H1 (cell line): ENCODE measurements around the gene GATAD2B. TPM values are rescaled to one million over a fixed set of nuclear protein-coding genes. Genes with fewer than 3 reads are reported as not detected.
"Not testable (repeated sequence)": the region's sequence is repeated elsewhere in the genome, so short reads cannot be mapped to it uniquely, and the experiment has no call there.

ENCODE experiments used
- CTCF ChIA-PET: fragments of 300-600 bp; sonication (Branson Sonifier 250); formaldehyde crosslinking; loops from one replicate; lab custom pipeline; 2021; ENCODE audit not compliant: partially characterized antibody; lab: Charles Lee
- POLR2A ChIA-PET: fragments of 300-600 bp; sonication (Branson Sonifier 250); formaldehyde crosslinking; loops from one replicate; lab custom pipeline; 2021; ENCODE audit warnings: inconsistent platforms; ENCODE audit not compliant: partially characterized antibody; lab: Charles Lee
- DNase-seq, 2 experiments: peaks; one replicate each; pipeline versions ENCODE4 v3.0.0 to v3.0.0-alpha.2; 2010 to 2022; ENCODE audit warnings: low spot score in 2 of 2, low read depth in 1 of 2, mixed read lengths in 1 of 2
- FAIRE-seq: peaks from 2 replicates; lab custom pipeline; 2011; peaks lifted over from hg19 to GRCh38; lab: Jason Lieb, UNC
- H2AFZ ChIP-seq: 2 replicates; pipeline ENCODE4 v1.8.1; 2012; ENCODE audit warnings: low read length, inconsistent platforms
- H2AK5ac ChIP-seq: 2 replicates; pipeline ENCODE4 v1.6.1; 2013; ENCODE audit warnings: low read depth, low read length
- H2BK120ac ChIP-seq: replicated peaks from 2 replicates; pipeline ENCODE3; 2013; ENCODE audit warnings: low read depth, low read length, inconsistent platforms
- H2BK12ac ChIP-seq: 2 replicates; pipeline ENCODE4 v1.6.1; 2013; ENCODE audit warnings: low read depth, low read length
- H2BK15ac ChIP-seq: 2 replicates; pipeline ENCODE4 v1.6.1; 2013; ENCODE audit warnings: low read length
- H2BK20ac ChIP-seq: 2 replicates; pipeline ENCODE4 v1.6.1; 2013; ENCODE audit warnings: low read length
- H2BK5ac ChIP-seq: 2 replicates; pipeline ENCODE4 v1.6.1; 2013; ENCODE audit warnings: low read depth, low read length
- H3K14ac ChIP-seq: 2 replicates; pipeline ENCODE4 v1.6.1; 2013; ENCODE audit warnings: inconsistent platforms; ENCODE audit not compliant: insufficient read length
- H3K18ac ChIP-seq: 2 replicates; pipeline ENCODE4 v1.6.1; 2013; ENCODE audit warnings: low read length; ENCODE audit errors: extremely low read depth
- H3K23ac ChIP-seq: 2 replicates; pipeline ENCODE4 v1.6.1; 2013; ENCODE audit warnings: inconsistent platforms; ENCODE audit not compliant: insufficient read length
- H3K23me2 ChIP-seq: 2 replicates; pipeline ENCODE4 v1.6.1; 2013; ENCODE audit warnings: low read depth, low read length
- H3K27ac ChIP-seq: 2 replicates; pipeline ENCODE4 v1.6.1; 2011; ENCODE audit warnings: low read depth, low read length, inconsistent platforms
- H3K27me3 ChIP-seq, 4 experiments: replicated peaks in 1 of 4; 1 replicate in 1 of 4; 2 replicates in 3 of 4; pipeline versions ENCODE4 v1.6.1 to v1.8.1; 2011 to 2013; ENCODE audit warnings: low read length in 3 of 4, mild to moderate bottlenecking in 3 of 4, inconsistent platforms in 2 of 4, mixed read lengths in 2 of 4, moderate library complexity in 1 of 4; ENCODE audit not compliant: control insufficient read depth in 3 of 4, insufficient read depth in 3 of 4; ENCODE audit errors: extremely low read depth in 1 of 4
- H3K36me3 ChIP-seq, 4 experiments: 2 replicates each; pipeline versions ENCODE4 v1.6.1 to v1.8.1; 2011 to 2013; ENCODE audit warnings: mild to moderate bottlenecking in 4 of 4, low read length in 3 of 4, moderate library complexity in 2 of 4, control low read depth in 1 of 4, inconsistent platforms in 1 of 4; ENCODE audit not compliant: insufficient read depth in 4 of 4, control insufficient read depth in 2 of 4
- H3K4ac ChIP-seq: replicated peaks from 2 replicates; pipeline ENCODE3; 2013; ENCODE audit warnings: low read length, low read depth, mixed read lengths, inconsistent platforms; ENCODE audit not compliant: insufficient read length
- H3K4me1 ChIP-seq, 4 experiments: replicated peaks in 1 of 4; 1 replicate in 1 of 4; 2 replicates in 3 of 4; pipeline versions ENCODE4 v1.6.1 to v1.8.1; 2011 to 2013; ENCODE audit warnings: low read length in 3 of 4, inconsistent platforms in 2 of 4, mixed read lengths in 1 of 4; ENCODE audit not compliant: insufficient read depth in 4 of 4, control insufficient read depth in 3 of 4
- H3K4me2 ChIP-seq, 2 experiments: 2 replicates each; pipeline versions ENCODE4 v1.6.1 to v1.8.1; 2011 to 2013; ENCODE audit warnings: low read depth in 2 of 2, low read length in 2 of 2, control low read depth in 1 of 2, inconsistent platforms in 1 of 2, mild to moderate bottlenecking in 1 of 2; ENCODE audit not compliant: insufficient read depth in 1 of 2
- H3K4me3 ChIP-seq, 4 experiments: fragments of 200-600, 300-600 bp in 1 of 4; sonication (generic), shearing (Covaris generic), sonication (Bioruptor Twin) in 1 of 4; 2 replicates each; pipeline versions ENCODE4 v1.5.1 to v1.8.1; 2011 to 2016; ENCODE audit warnings: low read length in 4 of 4, low read depth in 3 of 4, control low read depth in 2 of 4, inconsistent platforms in 2 of 4, mild to moderate bottlenecking in 2 of 4, mixed read lengths in 1 of 4, moderate library complexity in 1 of 4; ENCODE audit not compliant: insufficient read depth in 2 of 4; ENCODE audit errors: extremely low read depth in 1 of 4
- H3K56ac ChIP-seq: replicated peaks from 2 replicates; pipeline ENCODE3; 2013; ENCODE audit warnings: low read depth, mild to moderate bottlenecking, mixed read lengths, low read length, inconsistent platforms; ENCODE audit not compliant: insufficient read length
- H3K79me1 ChIP-seq: 2 replicates; pipeline ENCODE4 v1.6.1; 2013; ENCODE audit warnings: low read depth, low read length, control low read depth
- H3K79me2 ChIP-seq, 2 experiments: 2 replicates each; pipeline versions ENCODE4 v1.6.1 to v1.8.1; 2012 to 2013; ENCODE audit warnings: low read length in 2 of 2, mild to moderate bottlenecking in 2 of 2, inconsistent platforms in 1 of 2; ENCODE audit not compliant: insufficient read depth in 2 of 2, control insufficient read depth in 1 of 2
- H3K9ac ChIP-seq, 4 experiments: replicated peaks in 1 of 4; 1 replicate in 1 of 4; 2 replicates in 3 of 4; pipeline versions ENCODE4 v1.6.1 to v1.8.1; 2011 to 2013; ENCODE audit warnings: low read depth in 3 of 4, low read length in 3 of 4, control low read depth in 2 of 4, mild to moderate bottlenecking in 2 of 4, moderate library complexity in 2 of 4, inconsistent platforms in 1 of 4; ENCODE audit errors: extremely low read depth in 1 of 4
- H3K9me3 ChIP-seq, 2 experiments: 2 replicates each; pipeline versions ENCODE4 v1.6.1 to v1.8.1; 2012 to 2013; ENCODE audit warnings: mild to moderate bottlenecking in 2 of 2, moderate library complexity in 2 of 2, control low read depth in 1 of 2, inconsistent platforms in 1 of 2, low read depth in 1 of 2, low read length in 1 of 2, mixed read lengths in 1 of 2; ENCODE audit not compliant: insufficient read depth in 2 of 2
- H4K20me1 ChIP-seq, 2 experiments: replicated peaks in 1 of 2; 2 replicates each; pipeline versions ENCODE3 to v1.8.1; 2011 to 2013; ENCODE audit warnings: inconsistent platforms in 2 of 2, low read length in 2 of 2, mild to moderate bottlenecking in 1 of 2; ENCODE audit not compliant: insufficient read depth in 2 of 2, control insufficient read depth in 1 of 2
- H4K5ac ChIP-seq: 2 replicates; pipeline ENCODE4 v1.6.1; 2013; ENCODE audit warnings: low read length, low read depth, mixed read lengths, inconsistent platforms; ENCODE audit not compliant: insufficient read length
- H4K8ac ChIP-seq: 2 replicates; pipeline ENCODE4 v1.8.0; 2013; ENCODE audit warnings: mild to moderate bottlenecking, moderate library complexity, low read length, inconsistent platforms; ENCODE audit not compliant: insufficient read depth; ENCODE audit errors: extremely low read depth
- H4K91ac ChIP-seq: replicated peaks from 2 replicates; pipeline ENCODE3; 2013; ENCODE audit warnings: low read length, mixed read lengths, inconsistent platforms; ENCODE audit not compliant: insufficient read length
- WGBS, 2 experiments: shearing (Covaris generic) in 1 of 2; methylation state at CpG; one replicate each; pipeline versions ENCODE4 v1.1.6 to v1.1.7; 2013 to 2015; ENCODE audit warnings: low lambda C conversion rate in 2 of 2, mixed read lengths in 2 of 2, inconsistent platforms in 1 of 2, low coverage in 1 of 2, missing lambda C conversion rate in 1 of 2; ENCODE audit not compliant: insufficient replicate concordance in 2 of 2, insufficient coverage in 1 of 2, insufficient read length in 1 of 2; ENCODE audit errors: extremely low coverage in 1 of 2, missing lambda C conversion rate in 1 of 2; 5-methylcytosine and 5-hydroxymethylcytosine counted together
- polyA plus RNA-seq, 7 experiments: library from polyadenylated mRNA; depleted of rRNA in 3 of 7; stranded (reverse) in 5 of 7; unstranded in 2 of 7; fragments of >200 nt in 5 of 7; fragments of 200-250 nt in 2 of 7; gene quantifications; 1 replicate in 5 of 7; 2 replicates in 1 of 7; 4 replicates in 1 of 7; pipeline versions ENCODE4 v1.2.1 to v1.2.3, GENCODE V29; 2011 to 2013; ENCODE audit warnings: missing spikeins in 2 of 7, mixed read lengths in 2 of 7
- total RNA-seq: library from RNA; stranded (reverse); fragmentation: NEBNext Ultra II Directional; extraction: Animal tissue kit (Norgen Biotek cat#: 25700); gene quantifications from 2 replicates; pipeline ENCODE4 v1.2.1, GENCODE V29; 2021

GATAD2B gene
- total and polyA plus RNA-seq, 2 of the 8 experiments (the other 6 are each of a cell fraction or from before 2014, with no cell fraction given), result 8.4 to 39.1 TPM

DNA sequence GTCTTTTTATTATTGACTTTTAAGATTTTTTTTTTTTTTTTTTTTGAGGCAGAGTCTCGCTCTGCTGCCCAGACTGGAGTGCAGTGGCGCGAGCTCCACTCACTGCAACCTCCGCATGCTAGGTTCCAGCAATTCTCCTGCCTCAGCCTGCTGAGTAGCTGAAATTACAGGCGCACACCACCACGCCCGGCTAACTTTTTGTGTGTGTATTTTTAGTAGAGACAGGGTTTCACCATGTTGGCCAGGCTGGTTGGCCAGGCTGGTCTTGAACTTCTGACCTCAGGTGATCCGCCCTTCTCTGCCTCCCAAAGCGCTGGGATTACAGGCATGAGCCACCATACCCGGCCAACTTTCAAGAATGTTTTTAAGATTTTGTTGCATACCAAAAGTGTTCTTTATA is 156.1 kb downstream of the GATAD2B start:
- not testable (repeated sequence) for H4K20me1 ChIP-seq, H2BK120ac ChIP-seq, H3K23me2 ChIP-seq, H4K5ac ChIP-seq, H3K4me2 ChIP-seq, H3K18ac ChIP-seq, H2BK5ac ChIP-seq, H2AFZ ChIP-seq, H2BK12ac ChIP-seq, FAIRE-seq, H3K4me1 ChIP-seq, H3K79me1 ChIP-seq, H3K56ac ChIP-seq, H3K79me2 ChIP-seq, H3K27ac ChIP-seq, H3K14ac ChIP-seq, H2BK20ac ChIP-seq, H3K9me3 ChIP-seq, DNase-seq, H3K4ac ChIP-seq, H3K23ac ChIP-seq, H4K91ac ChIP-seq, H3K9ac ChIP-seq, H3K27me3 ChIP-seq, H4K8ac ChIP-seq, H2AK5ac ChIP-seq, H2BK15ac ChIP-seq, H3K4me3 ChIP-seq
- WGBS, 2 experiments, result 97% methylated on average over 9 of the region's 10 CpGs; no CpG with 5 or more reads in 1 of the 2 experiments
- ChIA-PET CTCF (interaction anchor here (0.7 to 12.1 kb wide), 2 partner anchors 91 to 454 kb away, joined by 3 to 172 read pairs; partner anchors contain the start of genes ILF2 and NPR1), POLR2A (interaction anchor here (0.6 to 1.9 kb wide), 7 partner anchors 9 to 99 kb away, joined by 3 to 7 read pairs (median 4); no protein-coding TSS in a partner anchor)
- peaks cover 17 to 72% (median 56%) of the 10 kb centered on the region in 4 experiments for H3K36me3 ChIP-seq
